OCI-LY1 (cell line): Measurements from ENCODE around the gene CDADC1.

Experiments used
- EZH2 ChIP-seq: fragments of 200-600 bp; sonication (generic), shearing (Covaris generic); IDR thresholded peaks from 2 replicates; pipeline ENCODE4 v1.8.0; 2017; ENCODE audit warnings: borderline replicate concordance, mixed run types, mild to moderate bottlenecking, antibody characterized with exemption, low read length, moderate library complexity, mixed read lengths
- TF ChIP-seq, protein P1 (sequence below): fragments of 200-600 bp; sonication (generic), shearing (Covaris generic); IDR thresholded peaks from 2 replicates; pipeline ENCODE4 v1.5.1; 2017; ENCODE audit warnings: mild to moderate bottlenecking, antibody characterized with exemption, low read length, moderate library complexity, mixed read lengths

GRCh38 chr13:49210669-49211068 lies 37.1 kb upstream of the CDADC1 start:
- TF ChIP-seq, protein P1, sequence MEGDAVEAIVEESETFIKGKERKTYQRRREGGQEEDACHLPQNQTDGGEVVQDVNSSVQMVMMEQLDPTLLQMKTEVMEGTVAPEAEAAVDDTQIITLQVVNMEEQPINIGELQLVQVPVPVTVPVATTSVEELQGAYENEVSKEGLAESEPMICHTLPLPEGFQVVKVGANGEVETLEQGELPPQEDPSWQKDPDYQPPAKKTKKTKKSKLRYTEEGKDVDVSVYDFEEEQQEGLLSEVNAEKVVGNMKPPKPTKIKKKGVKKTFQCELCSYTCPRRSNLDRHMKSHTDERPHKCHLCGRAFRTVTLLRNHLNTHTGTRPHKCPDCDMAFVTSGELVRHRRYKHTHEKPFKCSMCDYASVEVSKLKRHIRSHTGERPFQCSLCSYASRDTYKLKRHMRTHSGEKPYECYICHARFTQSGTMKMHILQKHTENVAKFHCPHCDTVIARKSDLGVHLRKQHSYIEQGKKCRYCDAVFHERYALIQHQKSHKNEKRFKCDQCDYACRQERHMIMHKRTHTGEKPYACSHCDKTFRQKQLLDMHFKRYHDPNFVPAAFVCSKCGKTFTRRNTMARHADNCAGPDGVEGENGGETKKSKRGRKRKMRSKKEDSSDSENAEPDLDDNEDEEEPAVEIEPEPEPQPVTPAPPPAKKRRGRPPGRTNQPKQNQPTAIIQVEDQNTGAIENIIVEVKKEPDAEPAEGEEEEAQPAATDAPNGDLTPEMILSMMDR, result no peak
- no peak for TF ChIP-seq EZH2
